ENCODE data around the gene OOSP2. TPM values are rescaled to one million over a fixed set of nuclear protein-coding genes. Genes with fewer than 3 reads are reported as not detected.

The OOSP2 gene
- total and polyA plus RNA-seq, 2 of the 4 experiments (the other 2 are of a cell fraction) = not detected

DNA sequence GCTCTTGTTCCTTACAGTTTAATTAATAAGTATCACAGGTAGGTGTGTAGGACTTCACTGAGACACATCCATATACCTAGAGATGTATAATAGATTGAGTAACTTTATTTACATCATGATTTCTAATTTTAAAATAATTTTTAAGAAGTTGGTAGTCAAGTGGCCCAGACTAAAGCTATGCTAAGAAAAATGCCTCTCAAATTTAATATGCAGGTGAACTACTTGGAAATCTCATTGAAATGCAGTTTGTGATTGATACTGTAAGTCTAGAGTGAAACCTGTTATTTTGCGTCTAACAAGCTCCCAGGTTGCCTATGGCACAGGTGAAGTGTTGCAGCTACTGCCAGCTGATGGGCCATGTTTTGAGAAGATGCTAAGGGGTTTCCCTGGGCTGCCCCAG, 23.3 kb upstream of the OOSP2 start, which contains the start of gene OOSP4B:
Gene OOSP4B, plus strand, starts transcription at position 301 of the 400 bp plus-strand sequence.
- TF ChIP-seq MAZ (IDR thresholded peaks at IDR 0.05; ENCODE audit: borderline replicate concordance, low read depth, low read length) = no peak
- no peak for TF ChIP-seq NFE2L2 (IDR thresholded peaks at IDR 0.05; ENCODE audit: low read depth, low read length)
- TF ChIP-seq RAD21 (IDR thresholded peaks at IDR 0.05; ENCODE audit: low read length) = no peak
- TF ChIP-seq POLR2A (IDR thresholded peaks at IDR 0.05; ENCODE audit: low read depth, low read length) = no peak
- no peak for TF ChIP-seq CEBPB (IDR thresholded peaks at IDR 0.05; ENCODE audit: low read depth, low read length)
- no peak for TF ChIP-seq MXI1 (IDR thresholded peaks at IDR 0.05; ENCODE audit: borderline replicate concordance, low read depth, low read length)
- TF ChIP-seq CHD1 (IDR thresholded peaks at IDR 0.05; ENCODE audit: low read depth, low read length) = no peak
- no peak for TF ChIP-seq RCOR1 (IDR thresholded peaks at IDR 0.05; ENCODE audit: insufficient replicate concordance, low read length)
- no peak for TF ChIP-seq BHLHE40 (IDR thresholded peaks at IDR 0.05; ENCODE audit: low read depth, low read length)
- Histone ChIP-seq H3K4me2 (ENCODE audit: low read depth, low read length) (no peak within 1 kb of the TSS), H3K27ac (ENCODE audit: insufficient read depth, low read length) (no peak within 1 kb of the TSS), H3K36me3 (ENCODE audit: control insufficient read depth, insufficient read depth, low read length) (no peaks in the 10 kb centered on the region), H3K27me3 (ENCODE audit: control insufficient read depth, insufficient read depth, low read length) (no peaks in the 10 kb centered on the region), H2BK120ac (ENCODE audit: low read depth, low read length) (no peak within 1 kb of the TSS), H3K79me1 (ENCODE audit: low read depth in 1 of 2, low read length in 2 of 2) (no peaks in the 10 kb centered on the region), H3K56ac (ENCODE audit: extremely low read depth, insufficient read depth, low read length) (no peak within 1 kb of the TSS), H3K23ac (ENCODE audit: low read depth, low read length) (no peak within 1 kb of the TSS), H2AK5ac (ENCODE audit: low read depth, low read length) (no peak within 1 kb of the TSS), H4K8ac (ENCODE audit: low read depth in 2 of 2, low read length in 2 of 2) (no peak within 1 kb of the TSS), H3K9me3 (ENCODE audit: control insufficient read depth, insufficient read depth, low read length) (no peaks in the 10 kb centered on the region; the same call in none of the 2 replicates), H2BK5ac (ENCODE audit: low read depth, low read length, poor library complexity, severe bottlenecking) (no peak within 1 kb of the TSS), H2AFZ (replicated peaks; ENCODE audit: low read length, poor library complexity) (no peak within 1 kb of the TSS), H3K9ac (ENCODE audit: low read depth, low read length) (no peak within 1 kb of the TSS), H4K20me1 (ENCODE audit: insufficient read depth, low read length) (no peaks in the 10 kb centered on the region), H2AK9ac (replicated peaks; ENCODE audit: low read depth, low read length, poor library complexity) (no peak within 1 kb of the TSS), H4K91ac (ENCODE audit: insufficient read depth, low read depth, low read length) (no peak within 1 kb of the TSS), H2BK20ac (ENCODE audit: low read depth, low read length) (no peak within 1 kb of the TSS), H3K18ac (ENCODE audit: low read depth, low read length) (no peak within 1 kb of the TSS), H3K14ac (replicated peaks; ENCODE audit: low read depth, low read length) (no peak within 1 kb of the TSS), H4K5ac (ENCODE audit: low read depth, low read length) (no peak within 1 kb of the TSS), H3K9me1 (ENCODE audit: insufficient read depth, low read length) (no peaks in the 10 kb centered on the region), H2BK15ac (ENCODE audit: low read depth, low read length) (no peak within 1 kb of the TSS), H3K4ac (ENCODE audit: low read depth, low read length) (no peak within 1 kb of the TSS), H3K4me3 (ENCODE audit: insufficient read depth, low read depth, low read length) (no peak within 1 kb of the TSS), H3K4me1 (ENCODE audit: control insufficient read depth, insufficient read depth, low read length) (no peaks in the 10 kb centered on the region)
- DNase-seq (no peak), ATAC-seq (ENCODE audit: low read depth) (no peak)
- no CpG with 5 or more reads among the region's 1 CpG for WGBS, 2 experiments (ENCODE audit: extremely low coverage in 2 of 2, insufficient read length in 1 of 2)
- CTCF ChIA-PET = no interaction called here
- POLR2A ChIA-PET (ENCODE audit: unreplicated experiment) = no interaction called here
- in situ Hi-C loops (cut with MboI; ENCODE audit: low sequenced_read_pairs) = no loop called here
- no TSS peak for BruUV-seq (replicated peaks)
- dilution Hi-C loops (cut with HindIII; ENCODE audit: low sequenced_read_pairs, unreplicated experiment) = no loop called here
- intact Hi-C loops (cut with micrococcal nuclease) = no loop called here
